GM06990 (cell line): ENCODE results near the gene DMWD.
A peak's percentile ranks its signal among the peaks of the same experiment; 100 is the strongest.

Experiments
- DNase-seq: peaks from one replicate; pipeline ENCODE4 v3.0.0-alpha.2; 2011; ENCODE audit not compliant: insufficient read length; ENCODE audit errors: extremely low read depth
- H3K27me3 ChIP-seq: replicated peaks from 2 replicates; pipeline ENCODE4 v1.6.0; 2011; ENCODE audit warnings: low read length; ENCODE audit not compliant: control insufficient read depth, insufficient read depth
- H3K36me3 ChIP-seq: 2 replicates; pipeline ENCODE4 v1.5.1; 2011; ENCODE audit warnings: low read length; ENCODE audit not compliant: control insufficient read depth, insufficient read depth
- H3K4me3 ChIP-seq: replicated peaks from 2 replicates; pipeline ENCODE4 v1.5.1; 2011; ENCODE audit warnings: low read depth, mild to moderate bottlenecking, control low read depth, low read length
- CTCF ChIP-seq: IDR thresholded peaks from 2 replicates; pipeline ENCODE4 v1.5.1; 2011; ENCODE audit warnings: low read length, control low read depth, mild to moderate bottlenecking, inconsistent platforms; ENCODE audit not compliant: insufficient read depth, poor library complexity, severe bottlenecking

DMWD gene

GRCh38 chr19:45814851-45815480 is 22.3 kb upstream of the DMWD start, which contains the start of gene RSPH6A:
RSPH6A (minus strand) TSS chr19:45815308; CDS start chr19:45815176, 132 bp downstream.
- no peak for DNase-seq
- TF ChIP-seq CTCF = no peak
- Histone ChIP-seq H3K36me3 (peaks cover 10% of the 10 kb centered on the region), H3K27me3 (no peaks in the 10 kb centered on the region), H3K4me3 (no peak within 1 kb of the TSS)

GRCh38 chr19:45814166-45814780 is 21.6 kb upstream of the DMWD start:
- H3K27me3 ChIP-seq = no peaks in the 10 kb centered on the region
- H3K36me3 ChIP-seq = peaks cover 10% of the 10 kb centered on the region
- H3K4me3 ChIP-seq = no peak overlapping the region
- TF ChIP-seq CTCF = no peak
- DNase-seq = no peak

GRCh38 chr19:45812297-45812696 is 19.7 kb upstream of the DMWD start:
- Histone ChIP-seq H3K4me3 (no peak overlapping the region), H3K27me3 (no peaks in the 10 kb centered on the region), H3K36me3 (peaks cover 8% of the 10 kb centered on the region)
- no peak for DNase-seq
- no peak for TF ChIP-seq CTCF

- H3K36me3 ChIP-seq = peaks cover 5% of the 10 kb centered on the region
- no peak for TF ChIP-seq CTCF
- no peaks in the 10 kb centered on the region for H3K27me3 ChIP-seq
- DNase-seq = peak; percentile 67
- H3K4me3 ChIP-seq = no peak overlapping the region
Observed at GRCh38 chr19:45809643-45810159, 17.1 kb upstream of the DMWD start.

- DNase-seq = no peak
- Histone ChIP-seq H3K36me3 (no peaks in the 10 kb centered on the region), H3K27me3 (no peaks in the 10 kb centered on the region), H3K4me3 (no peak overlapping the region)
- no peak for TF ChIP-seq CTCF
Observed at GRCh38 chr19:45805719-45806118, 13.1 kb upstream of the DMWD start.
